ENCODE measurements around the gene CFAP46.
"Not testable (repeated sequence)": the region's sequence is repeated elsewhere in the genome, so short reads cannot be mapped to it uniquely, and the experiment has no call there.

Gene CFAP46

GRCh38 chr10:132840698-132841614 lies 101.4 kb downstream of the CFAP46 start:
- DNase-seq, result no peak

- DNase-seq, result no peak
Observed at GRCh38 chr10:132839061-132839460, 103.3 kb downstream of the CFAP46 start.

GRCh38 chr10:132838346-132838970 lies 103.9 kb downstream of the CFAP46 start:
- no peak for DNase-seq

GRCh38 chr10:132837905-132838304 lies 104.5 kb downstream of the CFAP46 start:
- no peak for DNase-seq

- peak; percentile 61 for DNase-seq
Observed at GRCh38 chr10:132836832-132837540, 105.4 kb downstream of the CFAP46 start.

GRCh38 chr10:132836248-132836831 lies 106.0 kb downstream of the CFAP46 start:
- no peak for DNase-seq

GRCh38 chr10:132835848-132836233 lies 106.5 kb downstream of the CFAP46 start:
- DNase-seq, result no peak

- no peak for DNase-seq
Observed at GRCh38 chr10:132834891-132835847, 107.2 kb downstream of the CFAP46 start.

GRCh38 chr10:132834311-132834761 lies 108.0 kb downstream of the CFAP46 start:
- DNase-seq, result no peak

GRCh38 chr10:132833421-132834111 lies 108.8 kb downstream of the CFAP46 start:
- no peak for DNase-seq

GRCh38 chr10:132832186-132832969 lies 110.0 kb downstream of the CFAP46 start:
- DNase-seq, result no peak

- DNase-seq, result no peak
Observed at GRCh38 chr10:132829403-132829802, 113.0 kb downstream of the CFAP46 start.

GRCh38 chr10:132828681-132829080 lies 113.7 kb downstream of the CFAP46 start:
- no peak for DNase-seq

- DNase-seq, result no peak
Observed at GRCh38 chr10:132827861-132828539, 114.4 kb downstream of the CFAP46 start.

GRCh38 chr10:132827423-132827789 lies 115.0 kb downstream of the CFAP46 start:
- DNase-seq, result no peak

- DNase-seq, result no peak
Observed at GRCh38 chr10:132826524-132827422, 115.6 kb downstream of the CFAP46 start.

GRCh38 chr10:132825783-132826523 lies 116.4 kb downstream of the CFAP46 start:
- not testable (repeated sequence) for DNase-seq

- no peak for DNase-seq
Observed at GRCh38 chr10:132820056-132820455, 122.3 kb downstream of the CFAP46 start.
